GM12872 (cell line): Measurements from ENCODE around the gene CLEC2L.

ENCODE experiments used
- TF ChIP-seq, protein P1 (sequence below): IDR thresholded peaks from 3 replicates; pipeline ENCODE4 v1.5.1; 2011; ENCODE audit warnings: low read depth, mild to moderate bottlenecking, low read length, moderate library complexity; ENCODE audit not compliant: insufficient read depth

The CLEC2L gene

GRCh38 chr7:139572704-139573385 is 49.4 kb downstream of the CLEC2L start:
- TF ChIP-seq, protein P1, sequence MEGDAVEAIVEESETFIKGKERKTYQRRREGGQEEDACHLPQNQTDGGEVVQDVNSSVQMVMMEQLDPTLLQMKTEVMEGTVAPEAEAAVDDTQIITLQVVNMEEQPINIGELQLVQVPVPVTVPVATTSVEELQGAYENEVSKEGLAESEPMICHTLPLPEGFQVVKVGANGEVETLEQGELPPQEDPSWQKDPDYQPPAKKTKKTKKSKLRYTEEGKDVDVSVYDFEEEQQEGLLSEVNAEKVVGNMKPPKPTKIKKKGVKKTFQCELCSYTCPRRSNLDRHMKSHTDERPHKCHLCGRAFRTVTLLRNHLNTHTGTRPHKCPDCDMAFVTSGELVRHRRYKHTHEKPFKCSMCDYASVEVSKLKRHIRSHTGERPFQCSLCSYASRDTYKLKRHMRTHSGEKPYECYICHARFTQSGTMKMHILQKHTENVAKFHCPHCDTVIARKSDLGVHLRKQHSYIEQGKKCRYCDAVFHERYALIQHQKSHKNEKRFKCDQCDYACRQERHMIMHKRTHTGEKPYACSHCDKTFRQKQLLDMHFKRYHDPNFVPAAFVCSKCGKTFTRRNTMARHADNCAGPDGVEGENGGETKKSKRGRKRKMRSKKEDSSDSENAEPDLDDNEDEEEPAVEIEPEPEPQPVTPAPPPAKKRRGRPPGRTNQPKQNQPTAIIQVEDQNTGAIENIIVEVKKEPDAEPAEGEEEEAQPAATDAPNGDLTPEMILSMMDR: no peak

DNA sequence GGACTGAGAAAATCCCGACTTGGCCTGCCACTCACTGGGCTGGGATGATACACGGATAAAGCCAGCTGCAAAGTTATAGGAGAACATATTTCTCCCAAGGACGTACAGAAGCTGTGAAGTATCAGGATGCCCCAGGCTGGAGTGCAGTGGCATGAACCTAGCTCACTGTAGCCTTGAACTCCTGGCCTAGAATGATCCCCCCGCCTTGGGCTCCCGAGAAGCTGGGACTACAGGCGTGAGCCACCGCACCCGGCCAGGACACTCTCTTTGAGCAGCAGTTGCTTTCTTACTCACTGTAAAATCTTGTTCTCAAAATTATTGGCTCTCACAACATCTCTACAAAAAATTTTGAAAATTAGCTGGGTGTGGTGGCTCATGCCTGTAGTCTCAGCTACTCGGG is 50.4 kb downstream of the CLEC2L start:
- TF ChIP-seq, protein P1: no peak

- TF ChIP-seq, protein P1: no peak
Observed at GRCh38 chr7:139574618-139575337, 51.3 kb downstream of the CLEC2L start.

GRCh38 chr7:139575338-139575680 is 51.8 kb downstream of the CLEC2L start:
- TF ChIP-seq, protein P1: no peak

- TF ChIP-seq, protein P1: no peak
Observed at GRCh38 chr7:139576179-139576973, 52.9 kb downstream of the CLEC2L start.

DNA sequence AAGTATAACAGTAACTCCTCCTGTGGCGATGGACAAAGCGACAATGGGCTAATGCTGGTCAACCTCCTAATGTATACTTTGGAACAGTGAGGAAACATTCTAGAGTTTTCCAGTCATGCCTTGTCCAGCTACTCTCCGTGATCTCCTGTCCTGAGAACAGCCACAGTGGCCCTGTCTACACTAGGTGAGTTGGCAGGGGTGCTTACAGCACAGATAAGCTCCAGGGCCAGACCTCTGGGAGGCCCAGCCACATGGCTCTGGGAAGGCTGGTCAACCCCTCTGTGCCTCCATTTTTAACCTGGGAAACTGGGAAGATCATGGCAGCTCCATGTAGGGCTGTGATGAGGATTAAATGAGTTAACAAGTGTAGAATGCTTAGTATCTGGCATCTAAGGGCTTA is 57.0 kb downstream of the CLEC2L start:
- TF ChIP-seq, protein P1: no peak

- TF ChIP-seq, protein P1: no peak
Observed at GRCh38 chr7:139582130-139582650, 58.7 kb downstream of the CLEC2L start.
